ENCODE measurements around the gene EPHA4.

EPHA4 gene

DNA sequence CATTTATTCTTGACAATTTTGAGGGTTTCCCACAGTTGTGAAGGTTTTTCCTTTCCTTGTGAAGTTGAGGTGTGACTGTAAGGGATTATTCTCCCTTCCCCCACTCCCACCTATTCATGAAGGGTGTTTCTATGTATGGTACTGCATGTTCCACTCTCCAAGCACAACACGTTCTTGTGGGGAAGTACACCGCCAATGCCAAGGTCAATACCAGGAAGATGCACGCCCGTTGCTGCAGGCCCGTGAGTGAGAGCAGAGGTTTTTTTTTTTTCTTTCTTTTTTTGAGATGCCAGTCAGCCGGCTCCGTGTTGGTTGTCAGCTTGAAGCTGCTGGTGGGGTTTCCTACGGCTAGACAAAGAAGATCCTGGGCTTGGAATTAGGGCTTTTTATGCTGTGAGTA is 38.6 kb upstream of the EPHA4 start:
- in situ Hi-C loops (cut with MboI; ENCODE audit: low sequenced_read_pairs, unreplicated experiment), result no loop called here
- DNase-seq (ENCODE audit: low spot score), result no peak
- TF ChIP-seq, protein P1, sequence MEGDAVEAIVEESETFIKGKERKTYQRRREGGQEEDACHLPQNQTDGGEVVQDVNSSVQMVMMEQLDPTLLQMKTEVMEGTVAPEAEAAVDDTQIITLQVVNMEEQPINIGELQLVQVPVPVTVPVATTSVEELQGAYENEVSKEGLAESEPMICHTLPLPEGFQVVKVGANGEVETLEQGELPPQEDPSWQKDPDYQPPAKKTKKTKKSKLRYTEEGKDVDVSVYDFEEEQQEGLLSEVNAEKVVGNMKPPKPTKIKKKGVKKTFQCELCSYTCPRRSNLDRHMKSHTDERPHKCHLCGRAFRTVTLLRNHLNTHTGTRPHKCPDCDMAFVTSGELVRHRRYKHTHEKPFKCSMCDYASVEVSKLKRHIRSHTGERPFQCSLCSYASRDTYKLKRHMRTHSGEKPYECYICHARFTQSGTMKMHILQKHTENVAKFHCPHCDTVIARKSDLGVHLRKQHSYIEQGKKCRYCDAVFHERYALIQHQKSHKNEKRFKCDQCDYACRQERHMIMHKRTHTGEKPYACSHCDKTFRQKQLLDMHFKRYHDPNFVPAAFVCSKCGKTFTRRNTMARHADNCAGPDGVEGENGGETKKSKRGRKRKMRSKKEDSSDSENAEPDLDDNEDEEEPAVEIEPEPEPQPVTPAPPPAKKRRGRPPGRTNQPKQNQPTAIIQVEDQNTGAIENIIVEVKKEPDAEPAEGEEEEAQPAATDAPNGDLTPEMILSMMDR (IDR thresholded peaks at IDR 0.05; ENCODE audit: borderline replicate concordance, control extremely low read depth, extremely low read depth, insufficient read depth, missing control alignments), result no peak

GRCh38 chr2:221610255-221610654 is 38.2 kb upstream of the EPHA4 start:
- in situ Hi-C loops (cut with MboI; ENCODE audit: low sequenced_read_pairs, unreplicated experiment), result no loop called here
- TF ChIP-seq, protein P1 (IDR thresholded peaks at IDR 0.05; ENCODE audit: borderline replicate concordance, control extremely low read depth, extremely low read depth, insufficient read depth, missing control alignments), result no peak
- no peak for DNase-seq (ENCODE audit: low spot score)

DNA sequence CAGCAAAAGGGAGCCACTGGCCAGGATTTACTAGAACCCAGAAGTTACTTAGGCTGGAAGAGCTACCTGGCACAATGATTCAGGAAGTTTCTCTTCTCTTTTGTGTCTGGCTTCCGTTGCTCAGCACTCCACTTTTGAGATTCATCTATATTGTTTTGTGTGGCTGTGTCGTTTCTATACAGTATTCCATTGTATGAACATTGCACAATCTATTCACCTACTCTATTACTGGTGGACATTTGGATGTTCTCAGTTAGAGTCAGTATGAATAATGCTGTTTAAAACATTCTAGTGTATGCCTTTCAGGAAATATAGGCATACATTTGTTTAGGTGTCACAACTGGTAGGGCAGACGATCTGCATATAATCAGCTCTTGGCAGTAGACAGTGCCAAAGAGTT is 36.3 kb upstream of the EPHA4 start:
- DNase-seq (ENCODE audit: low spot score), result no peak
- TF ChIP-seq, protein P1 (IDR thresholded peaks at IDR 0.05; ENCODE audit: borderline replicate concordance, control extremely low read depth, extremely low read depth, insufficient read depth, missing control alignments), result no peak
- in situ Hi-C loops (cut with MboI; ENCODE audit: low sequenced_read_pairs, unreplicated experiment), result no loop called here

DNA sequence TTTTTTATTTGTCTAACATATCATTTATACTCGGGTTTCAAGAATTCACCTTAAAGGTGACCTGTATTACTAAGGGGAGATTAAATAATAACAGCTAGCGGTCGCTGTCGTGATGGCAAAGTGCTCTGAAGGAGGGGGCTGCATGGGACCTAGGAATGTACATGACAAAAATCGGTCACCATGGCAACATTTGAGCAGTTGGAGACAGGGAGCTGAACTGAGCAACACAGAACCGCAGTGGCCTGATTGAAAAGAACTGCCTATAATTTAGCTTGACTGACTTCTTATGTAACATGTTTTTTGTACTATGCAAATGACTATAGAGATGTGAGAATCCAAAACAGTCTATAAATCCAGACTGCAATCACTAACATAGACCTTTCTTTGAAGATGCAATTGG is 34.3 kb upstream of the EPHA4 start:
- DNase-seq (ENCODE audit: low spot score), result no peak
- TF ChIP-seq, protein P1 (IDR thresholded peaks at IDR 0.05; ENCODE audit: borderline replicate concordance, control extremely low read depth, extremely low read depth, insufficient read depth, missing control alignments), result no peak
- in situ Hi-C loops (cut with MboI; ENCODE audit: low sequenced_read_pairs, unreplicated experiment), result no loop called here

DNA sequence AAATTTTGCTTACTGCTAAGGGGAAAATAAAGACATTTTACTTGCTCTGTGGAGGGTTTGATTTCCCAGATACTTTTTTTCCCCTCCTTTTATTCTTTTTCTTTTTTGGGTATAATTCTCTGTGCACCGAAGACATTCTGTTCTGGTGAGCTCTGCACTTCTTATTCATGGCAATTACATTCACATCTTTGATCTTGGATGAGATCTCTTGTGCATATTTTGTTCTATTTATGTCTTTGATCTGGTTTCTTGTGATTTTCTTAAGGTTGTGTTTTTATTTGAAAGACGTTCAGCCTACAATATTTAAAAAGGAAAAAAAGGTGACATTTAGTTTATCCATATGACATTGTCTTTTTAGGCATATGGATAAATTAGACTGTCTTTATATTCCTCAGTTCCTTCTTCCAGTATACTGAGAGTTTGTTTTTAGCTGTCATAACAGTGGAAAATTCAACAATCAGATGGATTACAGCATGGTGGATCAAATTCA is 33.7 kb upstream of the EPHA4 start:
- TF ChIP-seq, protein P1 (IDR thresholded peaks at IDR 0.05; ENCODE audit: borderline replicate concordance, control extremely low read depth, extremely low read depth, insufficient read depth, missing control alignments), result no peak
- in situ Hi-C loops (cut with MboI; ENCODE audit: low sequenced_read_pairs, unreplicated experiment), result no loop called here
- no peak for DNase-seq (ENCODE audit: low spot score)

DNA sequence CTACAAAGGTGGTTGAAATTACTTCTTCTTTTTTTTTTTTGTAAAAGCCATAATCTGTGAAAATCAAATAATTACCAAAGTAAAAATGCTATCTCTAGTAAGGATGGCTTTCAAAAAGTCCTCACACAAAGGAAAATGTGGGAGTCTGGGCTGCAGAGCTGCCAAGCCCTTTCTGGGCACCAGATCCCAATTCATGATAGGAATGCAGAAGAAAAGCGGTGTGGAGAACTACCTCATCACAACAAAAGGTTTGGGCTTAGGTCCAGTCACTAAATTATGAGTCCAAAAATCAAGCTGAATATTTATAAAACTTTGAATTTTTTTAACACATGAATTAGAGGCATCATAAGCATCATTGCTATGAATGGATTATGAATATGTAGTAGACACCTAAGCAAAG is 30.8 kb upstream of the EPHA4 start:
- TF ChIP-seq, protein P1 (IDR thresholded peaks at IDR 0.05; ENCODE audit: borderline replicate concordance, control extremely low read depth, extremely low read depth, insufficient read depth, missing control alignments), result no peak
- DNase-seq (ENCODE audit: low spot score), result no peak
- in situ Hi-C loops (cut with MboI; ENCODE audit: low sequenced_read_pairs, unreplicated experiment), result no loop called here

DNA sequence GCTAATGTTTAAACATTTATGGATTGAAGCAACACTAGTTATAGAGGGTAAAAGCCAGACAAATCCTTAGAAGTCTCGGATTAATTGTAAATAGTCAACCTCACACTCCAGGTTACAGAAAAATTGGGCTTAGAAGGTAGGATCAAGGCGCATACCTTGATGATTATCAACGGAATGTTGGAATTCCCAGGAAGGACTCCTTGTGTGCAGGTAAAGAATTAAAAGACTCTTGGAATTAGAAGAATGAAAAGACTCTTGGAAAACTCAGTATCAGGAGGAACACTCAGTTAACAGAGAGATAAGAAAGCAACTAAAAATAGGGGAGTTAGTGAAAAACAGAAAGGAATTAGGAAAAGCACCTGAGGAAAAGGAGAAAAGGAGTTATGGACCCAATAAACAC is 29.3 kb upstream of the EPHA4 start:
- TF ChIP-seq, protein P1 (IDR thresholded peaks at IDR 0.05; ENCODE audit: borderline replicate concordance, control extremely low read depth, extremely low read depth, insufficient read depth, missing control alignments), result no peak
- DNase-seq (ENCODE audit: low spot score), result no peak
- in situ Hi-C loops (cut with MboI; ENCODE audit: low sequenced_read_pairs, unreplicated experiment), result no loop called here
